Trophoblast cell (in vitro differentiated cells and primary cell): Measurements from ENCODE around the gene KRTAP4-4.

Source experiments
- DNase-seq, 2 donors: peaks; one replicate each; pipeline ENCODE4 v3.0.0-alpha.2; 2016
- H2AFZ ChIP-seq: 2 replicates; pipeline ENCODE4 v1.6.1; 2013; ENCODE audit warnings: low read length, moderate library complexity, mild to moderate bottlenecking; ENCODE audit not compliant: insufficient read depth, poor library complexity
- H2AK5ac ChIP-seq: 2 replicates; pipeline ENCODE4 v1.6.1; 2013; ENCODE audit warnings: mild to moderate bottlenecking, low read length
- H2BK120ac ChIP-seq: 2 replicates; pipeline ENCODE4 v1.6.1; 2013; ENCODE audit warnings: low read length, mild to moderate bottlenecking, moderate library complexity; ENCODE audit not compliant: insufficient read depth, poor library complexity
- H2BK12ac ChIP-seq: 2 replicates; pipeline ENCODE4 v1.6.1; 2013; ENCODE audit warnings: mild to moderate bottlenecking, low read length, moderate library complexity
- H2BK5ac ChIP-seq: 2 replicates; pipeline ENCODE4 v1.6.1; 2013; ENCODE audit warnings: low read length, low read depth, moderate library complexity, mild to moderate bottlenecking; ENCODE audit not compliant: poor library complexity
- H3K14ac ChIP-seq: 2 replicates; pipeline ENCODE4 v1.6.1; 2013; ENCODE audit warnings: mild to moderate bottlenecking, low read length
- H3K18ac ChIP-seq: 2 replicates; pipeline ENCODE4 v1.6.1; 2013; ENCODE audit warnings: mild to moderate bottlenecking, low read length
- H3K23ac ChIP-seq: 2 replicates; pipeline ENCODE4 v1.6.1; 2013; ENCODE audit warnings: low read length
- H3K27ac ChIP-seq: 2 replicates; pipeline ENCODE4 v1.5.1; 2013; ENCODE audit warnings: low read depth, mild to moderate bottlenecking, inconsistent platforms, low read length, moderate library complexity
- H3K27me3 ChIP-seq: 2 replicates; pipeline ENCODE4 v1.6.1; 2013; ENCODE audit warnings: inconsistent platforms, mild to moderate bottlenecking, low read length, moderate library complexity; ENCODE audit not compliant: insufficient read depth
- H3K36me3 ChIP-seq, 2 experiments: 1 replicate in 1 of 2; 2 replicates in 1 of 2; pipeline ENCODE4 v1.6.1; 2013; ENCODE audit warnings: low read length in 2 of 2, mild to moderate bottlenecking in 2 of 2, moderate library complexity in 1 of 2; ENCODE audit not compliant: insufficient read depth in 2 of 2, control insufficient read depth in 1 of 2
- H3K4ac ChIP-seq: 2 replicates; pipeline ENCODE4 v1.6.1; 2013; ENCODE audit warnings: low read depth, mild to moderate bottlenecking, low read length, moderate library complexity
- H3K4me1 ChIP-seq, 2 experiments: 1 replicate in 1 of 2; 2 replicates in 1 of 2; pipeline ENCODE4 v1.6.1; 2013; ENCODE audit warnings: low read length in 2 of 2, mild to moderate bottlenecking in 2 of 2, moderate library complexity in 1 of 2; ENCODE audit not compliant: insufficient read depth in 2 of 2, control insufficient read depth in 1 of 2
- H3K4me2 ChIP-seq: 2 replicates; pipeline ENCODE4 v1.6.1; 2013; ENCODE audit warnings: inconsistent platforms, mild to moderate bottlenecking, low read length, moderate library complexity
- H3K4me3 ChIP-seq: 2 replicates; pipeline ENCODE4 v1.5.1; 2013; ENCODE audit warnings: mild to moderate bottlenecking, low read depth, low read length, inconsistent platforms
- H3K79me1 ChIP-seq: one replicate; pipeline ENCODE4 v1.6.1; 2013; ENCODE audit warnings: low read length
- H3K79me2 ChIP-seq: 2 replicates; pipeline ENCODE4 v1.6.1; 2013; ENCODE audit warnings: low read length, mild to moderate bottlenecking; ENCODE audit not compliant: control insufficient read depth, insufficient read depth, poor library complexity
- H3K9ac ChIP-seq: 2 replicates; pipeline ENCODE4 v1.6.1; 2013; ENCODE audit warnings: mild to moderate bottlenecking, low read length
- H3K9me3 ChIP-seq: 2 replicates; pipeline ENCODE4 v1.6.1; 2013; ENCODE audit warnings: low read depth, mild to moderate bottlenecking, control low read depth, inconsistent platforms, low read length; ENCODE audit not compliant: insufficient read depth
- H4K12ac ChIP-seq: 2 replicates; pipeline ENCODE4 v1.6.1; 2013; ENCODE audit warnings: low read depth, mild to moderate bottlenecking, low read length, moderate library complexity
- H4K8ac ChIP-seq: 2 replicates; pipeline ENCODE4 v1.6.1; 2013; ENCODE audit warnings: low read depth, mild to moderate bottlenecking, low read length, moderate library complexity
- H4K91ac ChIP-seq: one replicate; pipeline ENCODE4 v1.6.1; 2013; ENCODE audit warnings: low read depth, mild to moderate bottlenecking, low read length, moderate library complexity
- WGBS: extraction: QIAGEN DNeasy Blood & Tissue Kit; methylation state at CpG from one replicate; pipeline ENCODE4 v1.1.7; 2013; ENCODE audit warnings: missing lambda C conversion rate; ENCODE audit not compliant: insufficient read length, insufficient coverage; ENCODE audit errors: extremely low coverage; 5-methylcytosine and 5-hydroxymethylcytosine counted together

Gene KRTAP4-4

DNA sequence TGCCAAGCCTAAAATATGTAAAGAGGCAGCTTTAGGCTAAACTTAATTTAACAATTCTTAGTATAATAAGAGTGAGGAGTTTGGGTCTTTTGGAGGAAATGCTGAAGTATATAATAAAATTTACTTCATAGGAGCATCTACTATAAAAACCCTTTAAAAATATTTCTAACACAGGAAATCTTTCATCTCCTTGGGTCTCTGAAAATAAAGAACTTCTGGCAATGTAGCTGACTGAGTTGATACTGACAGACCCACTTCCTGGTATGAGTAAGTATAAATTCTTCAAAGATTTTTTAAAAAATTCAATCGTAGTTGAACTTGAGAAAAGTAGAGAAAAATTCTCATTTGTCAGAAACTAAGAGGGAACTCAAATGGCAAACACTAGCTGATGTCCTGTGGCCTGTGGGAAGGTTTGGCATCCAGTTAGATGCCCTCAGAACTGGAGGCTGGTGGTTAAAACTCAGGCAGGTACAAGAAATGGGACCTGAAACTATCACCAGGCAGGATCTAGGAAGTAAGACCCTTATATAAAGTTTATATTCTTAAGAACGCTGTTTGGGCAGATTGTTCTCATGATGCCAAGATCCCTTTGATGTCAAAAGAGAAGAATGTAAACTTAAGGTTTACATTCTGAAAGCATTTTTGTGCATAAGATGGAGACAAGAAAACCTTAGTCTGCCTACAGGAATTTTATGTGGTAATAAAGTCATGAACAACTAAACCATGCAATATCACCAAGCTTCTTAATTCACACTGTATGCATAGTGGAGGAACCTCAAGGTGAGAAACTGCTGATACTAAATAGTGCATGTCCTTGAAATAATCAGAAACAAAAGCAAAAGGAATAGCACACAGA lies 26.4 kb downstream of the KRTAP4-4 start:
- H2BK120ac ChIP-seq = no peak overlapping the region
- H3K36me3 ChIP-seq = no peaks in the 10 kb centered on the region
- WGBS = no CpG with 5 or more reads among the region's 2 CpGs
- no peak overlapping the region for H3K18ac ChIP-seq
- H3K4ac ChIP-seq = no peak overlapping the region
- H2AK5ac ChIP-seq = no peak overlapping the region
- no peak overlapping the region for H3K4me3 ChIP-seq
- no peak overlapping the region for H3K4me2 ChIP-seq
- H4K12ac ChIP-seq = no peak overlapping the region
- H4K8ac ChIP-seq = no peak overlapping the region
- no peaks in the 10 kb centered on the region for H3K79me1 ChIP-seq
- no peak overlapping the region for H3K9ac ChIP-seq
- H3K14ac ChIP-seq = no peak overlapping the region
- no peak overlapping the region for H2AFZ ChIP-seq
- H3K23ac ChIP-seq = no peak overlapping the region
- H2BK12ac ChIP-seq = no peak overlapping the region
- no peak for DNase-seq
- H2BK5ac ChIP-seq = no peak overlapping the region
- no peak overlapping the region for H4K91ac ChIP-seq
- no peaks in the 10 kb centered on the region for H3K9me3 ChIP-seq
- H3K27ac ChIP-seq = no peak overlapping the region
- no peaks in the 10 kb centered on the region for H3K79me2 ChIP-seq
- no peaks in the 10 kb centered on the region for H3K4me1 ChIP-seq
- no peaks in the 10 kb centered on the region for H3K27me3 ChIP-seq

GRCh38 chr17:41131979-41132378 lies 28.6 kb downstream of the KRTAP4-4 start:
- H3K27me3 ChIP-seq = no peaks in the 10 kb centered on the region
- no peaks in the 10 kb centered on the region for H3K9me3 ChIP-seq
- H2BK12ac ChIP-seq = no peak overlapping the region
- H2AK5ac ChIP-seq = no peak overlapping the region
- no peak overlapping the region for H3K4me2 ChIP-seq
- no peak overlapping the region for H4K91ac ChIP-seq
- no CpG with 5 or more reads among the region's 3 CpGs for WGBS
- H3K36me3 ChIP-seq = no peaks in the 10 kb centered on the region
- no peaks in the 10 kb centered on the region for H3K4me1 ChIP-seq
- no peak overlapping the region for H3K4me3 ChIP-seq
- no peak overlapping the region for H2AFZ ChIP-seq
- no peak overlapping the region for H4K8ac ChIP-seq
- no peaks in the 10 kb centered on the region for H3K79me2 ChIP-seq
- H2BK120ac ChIP-seq = no peak overlapping the region
- no peak overlapping the region for H3K14ac ChIP-seq
- DNase-seq = peak in 1 of 2 donors; percentile 73
- H3K4ac ChIP-seq = no peak overlapping the region
- no peak overlapping the region for H3K9ac ChIP-seq
- no peak overlapping the region for H4K12ac ChIP-seq
- no peak overlapping the region for H3K27ac ChIP-seq
- H3K23ac ChIP-seq = no peak overlapping the region
- H3K18ac ChIP-seq = no peak overlapping the region
- no peak overlapping the region for H2BK5ac ChIP-seq
- no peaks in the 10 kb centered on the region for H3K79me1 ChIP-seq

GRCh38 chr17:41127371-41127770 lies 33.2 kb downstream of the KRTAP4-4 start:
- Histone ChIP-seq H3K4me1 (no peaks in the 10 kb centered on the region), H4K12ac (no peak overlapping the region), H2BK5ac (no peak overlapping the region)

GRCh38 chr17:41126412-41126811 lies 34.1 kb downstream of the KRTAP4-4 start:
- no peaks in the 10 kb centered on the region for H3K79me2 ChIP-seq
- no peak overlapping the region for H2BK120ac ChIP-seq
- WGBS = no CpG with 5 or more reads among the region's 3 CpGs
- H2AFZ ChIP-seq = no peak overlapping the region
- H3K9ac ChIP-seq = no peak overlapping the region
- H3K23ac ChIP-seq = no peak overlapping the region
- H2BK12ac ChIP-seq = no peak overlapping the region
- no peaks in the 10 kb centered on the region for H3K9me3 ChIP-seq
- no peaks in the 10 kb centered on the region for H3K4me1 ChIP-seq
- no peaks in the 10 kb centered on the region for H3K79me1 ChIP-seq
- no peak overlapping the region for H3K27ac ChIP-seq
- no peak overlapping the region for H3K4me2 ChIP-seq
- H3K4ac ChIP-seq = no peak overlapping the region
- no peak overlapping the region for H2BK5ac ChIP-seq
- H4K8ac ChIP-seq = no peak overlapping the region
- H3K36me3 ChIP-seq = no peaks in the 10 kb centered on the region
- no peak overlapping the region for H3K18ac ChIP-seq
- no peak overlapping the region for H3K14ac ChIP-seq
- H3K4me3 ChIP-seq = no peak overlapping the region
- no peak overlapping the region for H4K91ac ChIP-seq
- H2AK5ac ChIP-seq = no peak overlapping the region
- no peak overlapping the region for H4K12ac ChIP-seq
- no peak for DNase-seq
- H3K27me3 ChIP-seq = no peaks in the 10 kb centered on the region

More at GRCh38 chr17:41127371-41127770, 33.2 kb downstream of the KRTAP4-4 start:
- Histone ChIP-seq H2AK5ac (no peak overlapping the region), H2BK12ac (no peak overlapping the region), H3K4ac (no peak overlapping the region), H3K79me1 (no peaks in the 10 kb centered on the region), H4K91ac (no peak overlapping the region), H4K8ac (no peak overlapping the region), H3K23ac (no peak overlapping the region), H3K18ac (no peak overlapping the region), H3K9me3 (no peaks in the 10 kb centered on the region), H3K27me3 (no peaks in the 10 kb centered on the region), H3K27ac (no peak overlapping the region), H2BK120ac (no peak overlapping the region), H3K79me2 (no peaks in the 10 kb centered on the region), H3K9ac (no peak overlapping the region), H3K4me3 (no peak overlapping the region), H3K36me3 (no peaks in the 10 kb centered on the region), H3K14ac (no peak overlapping the region), H3K4me2 (no peak overlapping the region), H2AFZ (no peak overlapping the region)
- no CpG with 5 or more reads among the region's 1 CpG for whole genome bisulfite sequencing
- DNase-seq = no peak
